HCT116 (cell line): ENCODE measurements around the gene INKA2. TPM values are rescaled to one million over a fixed set of nuclear protein-coding genes. Genes with fewer than 3 reads are reported as not detected.

Experiments used
- ATAC-seq: fragments of 200-7000 bp; cut with Tn5 transposase; 2 replicates; pipeline ENCODE4 v1.9.1; 2020; ENCODE audit warnings: mild to moderate bottlenecking, moderate library complexity
- BruUV-seq: library from RNA; stranded (reverse); fragments of 400-500 nt; replicated peaks from 2 replicates; lab custom pipeline; 2021; lab: Mats Ljungman, UMichigan
- CTCF ChIA-PET: fragments of 300-600 bp; sonication (Branson Sonifier 250); formaldehyde crosslinking; loops from one replicate; lab custom pipeline; 2021; ENCODE audit warnings: antibody characterized with exemption; lab: Charles Lee
- POLR2A ChIA-PET: fragments of 300-600, 350-600 bp; sonication (Branson Sonifier 250); formaldehyde crosslinking; loops from one replicate; lab custom pipeline; 2021; ENCODE audit warnings: antibody characterized with exemption; lab: Charles Lee
- RAD21 ChIA-PET, 2 experiments: fragments of 300-600 bp; sonication (Branson Sonifier 250); formaldehyde crosslinking; loops; one replicate each; lab custom pipeline; 2023; ENCODE audit warnings: low total read pairs in 2 of 2; ENCODE audit not compliant: uncharacterized antibody in 2 of 2, unreplicated experiment in 2 of 2, low non-redundant PET in 1 of 2; lab: Charles Lee
- DNase-seq: peaks from one replicate; pipeline ENCODE4 v3.0.0-alpha.2; 2010; ENCODE audit warnings: low read depth, low spot score
- H2AFZ ChIP-seq: fragments of 200-600 bp; shearing (Covaris generic), sonication (generic); 2 replicates; pipeline ENCODE4 v1.6.1; 2017; ENCODE audit warnings: low read depth, mixed run types, mixed read lengths, antibody characterized with exemption, low read length; ENCODE audit not compliant: poor library complexity, severe bottlenecking
- H3K27ac ChIP-seq: 2 replicates; pipeline ENCODE4 v1.5.1; 2012; ENCODE audit warnings: low read depth, low read length
- H3K27me3 ChIP-seq: fragments of 200-600 bp; sonication (generic); 2 replicates; pipeline ENCODE4 v1.6.1; 2016; ENCODE audit warnings: mixed run types, low read length, mixed read lengths; ENCODE audit not compliant: insufficient read depth
- H3K36me3 ChIP-seq, 2 experiments: fragments of 200-500 bp in 1 of 2; fragments of 200-600 bp in 1 of 2; sonication (Bioruptor generic) in 1 of 2; sonication (generic) in 1 of 2; 2 replicates each; pipeline versions ENCODE4 v1.5.1 to v1.6.1; 2014 to 2016; ENCODE audit warnings: low read length in 2 of 2, inconsistent platforms in 1 of 2, mixed read lengths in 1 of 2, mixed run types in 1 of 2; ENCODE audit not compliant: insufficient read depth in 2 of 2, control insufficient read depth in 1 of 2
- H3K4me1 ChIP-seq, 2 experiments: fragments of 200-600 bp in 1 of 2; sonication (generic) in 1 of 2; 2 replicates each; pipeline versions ENCODE4 v1.5.1 to v1.6.1; 2012 to 2017; ENCODE audit warnings: low read length in 2 of 2, inconsistent platforms in 1 of 2, mild to moderate bottlenecking in 1 of 2, mixed read lengths in 1 of 2, mixed run types in 1 of 2, moderate library complexity in 1 of 2; ENCODE audit not compliant: insufficient read depth in 2 of 2, control insufficient read depth in 1 of 2
- H3K4me2 ChIP-seq: fragments of 200-600 bp; sonication (generic); 2 replicates; pipeline ENCODE4 v1.6.1; 2017; ENCODE audit warnings: mixed run types, low read length, mixed read lengths
- H3K4me3 ChIP-seq, 2 experiments: fragments of 200-600 bp in 1 of 2; sonication (generic) in 1 of 2; replicated peaks in 1 of 2; 2 replicates each; pipeline ENCODE4 v1.5.1; 2011 to 2016; ENCODE audit warnings: low read length in 2 of 2, control low read depth in 1 of 2, low read depth in 1 of 2, mild to moderate bottlenecking in 1 of 2, mixed read lengths in 1 of 2, mixed run types in 1 of 2
- H3K79me2 ChIP-seq: fragments of 200-600 bp; sonication (generic); 2 replicates; pipeline ENCODE4 v1.6.1; 2017; ENCODE audit warnings: mild to moderate bottlenecking, mixed run types, low read length, moderate library complexity, mixed read lengths; ENCODE audit not compliant: insufficient read depth
- H3K9ac ChIP-seq: fragments of 200-600 bp; sonication (generic); 2 replicates; pipeline ENCODE4 v1.6.1; 2016; ENCODE audit warnings: low read length, mixed read lengths
- H3K9me2 ChIP-seq: fragments of 200-600 bp; sonication (generic), shearing (Covaris generic); 2 replicates; pipeline ENCODE4 v1.6.1; 2017; ENCODE audit warnings: mixed run types, mild to moderate bottlenecking, moderate library complexity; ENCODE audit not compliant: insufficient read depth
- H3K9me3 ChIP-seq, 2 experiments: fragments of 200-500 bp in 1 of 2; fragments of 200-600 bp in 1 of 2; sonication (Bioruptor generic) in 1 of 2; sonication (generic) in 1 of 2; 2 replicates each; pipeline ENCODE4 v1.6.1; 2014 to 2017; ENCODE audit warnings: low read length in 2 of 2, mixed read lengths in 2 of 2, inconsistent platforms in 1 of 2, low read depth in 1 of 2, mild to moderate bottlenecking in 1 of 2, mixed run types in 1 of 2, moderate library complexity in 1 of 2; ENCODE audit not compliant: control insufficient read depth in 1 of 2, insufficient read depth in 1 of 2
- H4K20me1 ChIP-seq: fragments of 200-600 bp; sonication (generic), shearing (Covaris generic); 2 replicates; pipeline ENCODE4 v1.6.1; 2017; ENCODE audit warnings: mixed run types, mild to moderate bottlenecking, moderate library complexity; ENCODE audit not compliant: insufficient read depth
- CBX3 ChIP-seq: IDR thresholded peaks from 2 replicates; pipeline ENCODE4 v1.6.1; 2012; ENCODE audit warnings: low read depth
- EGR1 ChIP-seq: IDR thresholded peaks from 2 replicates; pipeline ENCODE4 v1.6.1; 2012; ENCODE audit warnings: low read depth
- ELF1 ChIP-seq: IDR thresholded peaks from 2 replicates; pipeline ENCODE4 v1.6.1; 2012; ENCODE audit warnings: low read depth, borderline replicate concordance
- EZH2 ChIP-seq: fragments of 200-600 bp; sonication (generic); IDR thresholded peaks from 2 replicates; pipeline ENCODE4 v1.6.1; 2017; ENCODE audit warnings: antibody characterized with exemption, mixed run types
- FOSL1 ChIP-seq: IDR thresholded peaks from 2 replicates; pipeline ENCODE4 v1.6.1; 2012; ENCODE audit warnings: low read depth
- POLR2A ChIP-seq: IDR thresholded peaks from 2 replicates; pipeline ENCODE4 v1.7.0; 2011; ENCODE audit warnings: borderline replicate concordance; ENCODE audit not compliant: insufficient read depth, insufficient read length; ENCODE audit errors: extremely low read depth
- POLR2AphosphoS5 ChIP-seq: IDR thresholded peaks from 2 replicates; pipeline ENCODE4 v1.6.1; 2011; ENCODE audit warnings: mild to moderate bottlenecking, low read depth, low read length, moderate library complexity
- REST ChIP-seq: IDR thresholded peaks from 2 replicates; pipeline ENCODE4 v1.6.1; 2012; ENCODE audit warnings: low read depth
- SP1 ChIP-seq: IDR thresholded peaks from 2 replicates; pipeline ENCODE4 v1.6.1; 2012; ENCODE audit warnings: low read depth
- SRF ChIP-seq: IDR thresholded peaks from 2 replicates; pipeline ENCODE4 v1.6.1; 2012; ENCODE audit warnings: low read depth
- TCF7L2 ChIP-seq: IDR thresholded peaks from 2 replicates; pipeline ENCODE4 v1.7.0; 2011; ENCODE audit warnings: borderline replicate concordance, inconsistent platforms; ENCODE audit not compliant: insufficient read depth, insufficient read length; ENCODE audit errors: extremely low read depth
- YY1 ChIP-seq: IDR thresholded peaks from 2 replicates; pipeline ENCODE4 v1.6.1; 2011; ENCODE audit warnings: low read length, low read depth, moderate library complexity, mild to moderate bottlenecking; ENCODE audit not compliant: insufficient replicate concordance; ENCODE audit errors: extremely low read depth
- ZFX ChIP-seq: fragments of 450-650 bp; IDR thresholded peaks from 2 replicates; pipeline ENCODE4 v1.6.1; 2017
- ZNF274 ChIP-seq: fragments of 200-500 bp; sonication (Bioruptor generic); IDR thresholded peaks from 2 replicates; pipeline ENCODE4 v1.6.1; 2014; ENCODE audit warnings: mild to moderate bottlenecking, low read depth, low read length, inconsistent platforms
- intact Hi-C: fragments of 100-400 bp; cut with micrococcal nuclease; formaldehyde crosslinking; loops from 2 replicates; pipeline ENCODE4 v1.10.0; 2022
- total RNA-seq: library from RNA; stranded (reverse); gene quantifications from one replicate; pipeline ENCODE4 v1.2.1, GENCODE V29; 2021; ENCODE audit not compliant: unreplicated experiment

The INKA2 gene
- total RNA-seq, 1 experiment from 2014 or later = 4.0 TPM

- BruUV-seq = no TSS peak
- ChIA-PET RAD21 (no interaction called here), CTCF (no interaction called here), POLR2A (no interaction called here)
- Histone ChIP-seq H3K9ac (no peak overlapping the region), H4K20me1 (no peaks in the 10 kb centered on the region), H3K9me2 (no peaks in the 10 kb centered on the region), H3K36me3 (no peaks in the 10 kb centered on the region), H3K9me3 (no peaks in the 10 kb centered on the region), H3K4me2 (no peak overlapping the region), H3K79me2 (no peaks in the 10 kb centered on the region), H3K4me3 (no peak overlapping the region), H3K4me1 (no peaks in the 10 kb centered on the region), H3K27me3 (no peaks in the 10 kb centered on the region), H3K27ac (no peak overlapping the region), H2AFZ (no peak overlapping the region)
- ATAC-seq = no peak
- DNase-seq = no peak
- no peak for TF ChIP-seq SP1
- TF ChIP-seq SRF = no peak
- no peak for TF ChIP-seq POLR2A
- no peak for TF ChIP-seq EZH2
- no peak for TF ChIP-seq FOSL1
- TF ChIP-seq POLR2AphosphoS5 = no peak
- TF ChIP-seq YY1 = no peak
- TF ChIP-seq ELF1 = no peak
- no peak for TF ChIP-seq ZNF274
- TF ChIP-seq TCF7L2 = no peak
- TF ChIP-seq EGR1 = no peak
- TF ChIP-seq CBX3 = no peak
- no peak for TF ChIP-seq ZFX
- no peak for TF ChIP-seq REST
- intact Hi-C loops = no loop called here
Measured at GRCh38 chr1:111719135-111719534, 20.1 kb downstream of the INKA2 start.
